Fibroblast of skin of right quadriceps (primary cell): ENCODE results near the gene HOXB9.

ENCODE experiments used
- DNase-seq: peaks from one replicate; pipeline ENCODE4 v3.0.0-alpha.2; 2013

The HOXB9 gene

DNA sequence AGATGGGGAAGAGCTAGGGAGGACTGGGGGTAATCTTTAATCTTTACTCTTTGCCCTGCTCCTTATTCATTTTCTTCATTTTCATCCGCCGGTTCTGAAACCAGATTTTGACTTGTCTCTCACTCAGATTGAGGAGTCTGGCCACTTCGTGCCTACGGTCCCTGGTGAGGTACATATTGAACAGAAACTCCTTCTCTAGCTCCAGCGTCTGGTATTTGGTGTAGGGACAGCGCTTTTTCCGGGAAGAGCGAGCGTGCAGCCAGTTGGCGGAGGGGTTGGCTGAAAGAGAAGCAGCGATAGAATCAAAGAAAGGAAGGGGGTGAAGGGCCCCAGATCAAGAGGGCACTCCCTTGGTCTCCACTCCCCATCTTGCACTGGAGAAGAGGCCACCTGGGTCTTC lies 3.3 kb downstream of the HOXB9 start:
- no peak for DNase-seq

GRCh38 chr17:48621410-48622392 lies 4.5 kb downstream of the HOXB9 start:
- DNase-seq: no peak

DNA sequence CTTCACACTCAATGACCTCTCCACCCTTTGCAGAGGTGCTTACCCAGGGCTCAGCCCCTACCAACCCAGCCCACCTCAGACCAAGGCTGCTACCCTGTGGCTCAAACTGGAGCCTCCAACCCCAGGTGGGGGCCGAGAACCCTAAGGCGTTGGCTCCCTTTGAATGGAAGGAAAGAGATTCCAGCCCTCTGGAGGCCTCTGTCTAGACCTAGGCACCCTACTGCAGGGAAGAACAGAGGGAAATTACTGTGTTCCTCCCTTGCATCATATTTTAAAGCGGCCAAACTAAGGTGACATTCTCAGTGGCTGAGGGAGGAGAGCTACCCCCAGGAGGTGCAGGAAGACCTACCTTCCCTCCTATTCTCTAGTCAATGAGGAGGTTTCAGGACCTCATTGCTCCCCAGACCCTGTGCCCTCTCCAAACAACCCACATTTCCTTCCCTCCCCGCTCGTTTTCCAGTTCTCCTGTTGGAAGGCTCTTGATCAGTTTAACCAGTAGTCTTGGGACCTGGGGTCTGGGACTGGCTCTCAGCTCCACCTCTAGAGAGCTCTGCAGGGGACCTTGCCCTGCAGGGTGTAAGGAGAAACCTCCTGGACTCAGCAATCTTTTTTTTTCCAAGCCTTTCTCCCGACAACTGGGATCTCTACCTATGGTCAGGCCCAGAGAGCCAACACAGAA lies 5.6 kb downstream of the HOXB9 start:
- no peak for DNase-seq

GRCh38 chr17:48619826-48620449 lies 6.2 kb downstream of the HOXB9 start:
- DNase-seq: no peak

- DNase-seq: peak; percentile 79
These were observed 7.8 kb downstream of the HOXB9 start for GRCh38 chr17:48618256-48618896.

GRCh38 chr17:48617471-48618255 lies 8.5 kb downstream of the HOXB9 start:
- DNase-seq: no peak

GRCh38 chr17:48616717-48617470 lies 9.3 kb downstream of the HOXB9 start:
- DNase-seq: no peak

DNA sequence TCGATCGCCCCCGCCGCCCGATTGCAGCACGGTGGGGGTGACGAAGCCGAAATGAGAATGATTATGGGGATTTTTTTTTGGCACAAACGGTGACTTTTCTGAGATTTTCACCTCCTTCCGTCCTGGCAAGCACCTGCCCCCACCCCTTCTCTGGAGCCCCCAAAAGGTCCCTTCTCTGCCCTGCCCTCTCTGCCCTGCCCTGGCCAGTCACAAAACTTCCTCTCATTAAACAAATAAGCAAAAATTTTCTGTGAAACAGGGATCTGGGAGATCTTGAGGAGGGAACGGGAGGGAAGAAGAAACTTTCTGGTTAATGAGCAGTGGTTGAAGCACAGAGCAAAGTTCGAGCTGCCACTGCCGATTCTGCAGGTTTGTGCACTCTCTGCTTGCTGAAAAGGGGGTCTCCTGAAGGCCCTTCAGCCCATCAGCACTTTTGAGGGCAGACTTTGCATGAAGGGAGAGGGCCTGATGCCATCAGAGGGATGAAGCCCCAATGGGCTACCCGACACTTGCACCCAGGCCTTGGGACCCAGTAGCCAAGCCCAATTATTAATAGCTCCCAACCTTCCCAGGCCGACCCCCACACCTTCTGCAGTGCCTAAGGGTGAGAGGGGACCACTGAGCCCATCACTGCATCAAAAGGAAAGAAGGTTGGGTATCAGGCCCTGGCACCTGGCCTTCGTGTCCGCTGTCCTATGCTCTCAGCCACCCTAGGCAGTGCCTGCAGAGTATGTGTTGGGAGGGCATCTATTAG lies 10.0 kb downstream of the HOXB9 start:
- DNase-seq: no peak

GRCh38 chr17:48615047-48615962 lies 10.9 kb downstream of the HOXB9 start, which contains the start of gene HOXB8:
Gene HOXB8, minus strand, starts transcription at chr17:48615292. Its CDS starts 588 bp downstream, at chr17:48614704.
- DNase-seq: no peak

GRCh38 chr17:48613862-48614694 lies 12.1 kb downstream of the HOXB9 start:
- no peak for DNase-seq

GRCh38 chr17:48612854-48613691 lies 13.1 kb downstream of the HOXB9 start:
- DNase-seq: peak; percentile 58

DNA sequence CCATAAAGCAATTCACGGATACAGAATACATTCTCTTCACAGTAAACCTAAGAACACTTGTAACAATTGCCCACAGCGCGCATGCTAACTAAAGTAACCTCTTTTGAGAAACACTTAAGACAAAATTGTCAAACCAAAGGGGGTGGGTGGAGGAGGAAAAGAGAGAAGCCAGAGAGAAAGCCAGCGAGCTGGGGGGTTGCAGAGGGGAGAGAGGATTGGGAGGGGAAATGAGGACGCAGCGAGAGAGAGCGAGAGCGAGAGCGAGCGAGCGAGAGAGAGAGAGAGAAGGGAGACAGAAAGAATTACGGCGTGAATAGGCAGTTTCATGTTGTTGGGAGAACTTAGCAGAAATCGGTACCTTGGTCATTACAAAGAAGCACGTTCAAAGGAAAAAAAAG lies 13.7 kb downstream of the HOXB9 start:
- peak; percentile 45 for DNase-seq

- DNase-seq: no peak
These were observed 14.3 kb downstream of the HOXB9 start for GRCh38 chr17:48611681-48612455.

GRCh38 chr17:48611213-48611612 lies 14.9 kb downstream of the HOXB9 start:
- DNase-seq: peak; percentile 24

- DNase-seq: peak; percentile 68
These were observed 15.6 kb downstream of the HOXB9 start, which contains the start of gene HOXB7 for GRCh38 chr17:48610282-48611211. Gene HOXB7, minus strand, starts transcription at chr17:48611017. Its CDS starts 99 bp downstream, at chr17:48610918.
